Esophagus muscularis mucosa (tissue), 4 donors: ENCODE results near the gene AJUBA.

Source experiments
- EP300 ChIP-seq: sonication (generic); formaldehyde crosslinking; IDR thresholded peaks from one replicate; pipeline ENCODE4 v1.6.1; 2017; ENCODE audit warnings: antibody characterized with exemption
- POLR2A ChIP-seq: fragments of 450-650 bp; IDR thresholded peaks from one replicate; pipeline ENCODE4 v1.6.1; 2017; ENCODE audit warnings: antibody characterized with exemption, moderate library complexity, mild to moderate bottlenecking, low read depth
- POLR2AphosphoS5 ChIP-seq, 2 donors: sonication (generic); formaldehyde crosslinking; IDR thresholded peaks; one replicate each; pipeline ENCODE4 v1.6.1; 2017; ENCODE audit warnings: antibody characterized with exemption in 2 of 2
- TF ChIP-seq, protein P1 (sequence below), 3 experiments: fragments of 200-600 bp in 2 of 3; fragments of 450-650 bp in 1 of 3; sonication (generic) in 2 of 3; IDR thresholded peaks; one replicate each; pipeline ENCODE4 v1.5.1; 2017 to 2019; ENCODE audit warnings: antibody characterized with exemption in 3 of 3, mild to moderate bottlenecking in 2 of 3, moderate library complexity in 1 of 3

DNA sequence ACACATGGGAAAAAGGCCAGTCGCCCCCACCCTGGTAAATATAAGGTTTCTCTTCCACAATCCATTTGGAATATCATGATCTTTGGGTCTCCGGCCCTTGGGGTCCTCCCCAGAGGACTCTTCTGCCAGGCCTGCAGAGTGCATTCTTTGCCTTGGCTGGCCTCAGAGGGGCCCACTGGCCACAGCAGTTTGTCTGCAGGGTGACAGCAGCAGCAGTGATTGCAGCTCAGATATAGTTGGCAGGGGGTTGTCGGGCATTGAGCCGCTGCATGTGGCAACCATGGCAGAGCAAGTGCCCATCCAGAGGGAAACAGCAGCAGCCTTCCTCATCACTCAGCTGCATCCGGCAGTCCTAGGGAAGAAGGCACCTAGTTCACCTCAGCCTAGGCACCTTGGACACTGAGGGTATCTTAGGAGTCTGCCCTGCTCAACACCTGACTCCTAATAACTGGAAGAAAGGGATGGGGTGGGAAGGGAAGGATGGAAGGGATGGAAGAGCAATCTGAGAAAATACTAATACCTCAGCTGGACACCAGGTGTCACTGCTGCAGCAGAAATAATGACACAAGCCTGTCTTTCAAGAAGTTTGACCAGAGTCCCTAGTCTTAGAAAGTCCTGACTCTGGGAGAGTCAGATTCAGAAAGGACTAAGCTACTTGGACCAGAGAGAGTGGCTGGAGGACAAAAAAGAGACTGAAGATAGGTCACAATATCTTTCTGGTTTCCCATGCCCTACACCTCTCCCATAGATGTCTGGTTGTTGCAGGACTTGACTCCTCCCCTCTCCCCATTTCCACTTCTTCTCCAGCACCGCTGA is 8.9 kb downstream of the AJUBA start:
- TF ChIP-seq, protein P1, sequence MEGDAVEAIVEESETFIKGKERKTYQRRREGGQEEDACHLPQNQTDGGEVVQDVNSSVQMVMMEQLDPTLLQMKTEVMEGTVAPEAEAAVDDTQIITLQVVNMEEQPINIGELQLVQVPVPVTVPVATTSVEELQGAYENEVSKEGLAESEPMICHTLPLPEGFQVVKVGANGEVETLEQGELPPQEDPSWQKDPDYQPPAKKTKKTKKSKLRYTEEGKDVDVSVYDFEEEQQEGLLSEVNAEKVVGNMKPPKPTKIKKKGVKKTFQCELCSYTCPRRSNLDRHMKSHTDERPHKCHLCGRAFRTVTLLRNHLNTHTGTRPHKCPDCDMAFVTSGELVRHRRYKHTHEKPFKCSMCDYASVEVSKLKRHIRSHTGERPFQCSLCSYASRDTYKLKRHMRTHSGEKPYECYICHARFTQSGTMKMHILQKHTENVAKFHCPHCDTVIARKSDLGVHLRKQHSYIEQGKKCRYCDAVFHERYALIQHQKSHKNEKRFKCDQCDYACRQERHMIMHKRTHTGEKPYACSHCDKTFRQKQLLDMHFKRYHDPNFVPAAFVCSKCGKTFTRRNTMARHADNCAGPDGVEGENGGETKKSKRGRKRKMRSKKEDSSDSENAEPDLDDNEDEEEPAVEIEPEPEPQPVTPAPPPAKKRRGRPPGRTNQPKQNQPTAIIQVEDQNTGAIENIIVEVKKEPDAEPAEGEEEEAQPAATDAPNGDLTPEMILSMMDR (IDR thresholded peaks at IDR 0.05), result peak; percentile 68 to 75 (median 68)
- no peak for TF ChIP-seq EP300
- TF ChIP-seq POLR2A, result no peak
- TF ChIP-seq POLR2AphosphoS5 (IDR thresholded peaks at IDR 0.05), result no peak
